Trophoblast cell (in vitro differentiated cells and primary cell): ENCODE results near the gene ZNF860.
"Not testable (repeated sequence)": the region's sequence is repeated elsewhere in the genome, so short reads cannot be mapped to it uniquely, and the experiment has no call there.

ENCODE experiments used
- DNase-seq, 2 donors: peaks; one replicate each; pipeline ENCODE4 v3.0.0-alpha.2; 2016
- H2AFZ ChIP-seq: 2 replicates; pipeline ENCODE4 v1.6.1; 2013; ENCODE audit warnings: low read length, moderate library complexity, mild to moderate bottlenecking; ENCODE audit not compliant: insufficient read depth, poor library complexity
- H2AK5ac ChIP-seq: 2 replicates; pipeline ENCODE4 v1.6.1; 2013; ENCODE audit warnings: mild to moderate bottlenecking, low read length
- H2BK120ac ChIP-seq: 2 replicates; pipeline ENCODE4 v1.6.1; 2013; ENCODE audit warnings: low read length, mild to moderate bottlenecking, moderate library complexity; ENCODE audit not compliant: insufficient read depth, poor library complexity
- H2BK12ac ChIP-seq: 2 replicates; pipeline ENCODE4 v1.6.1; 2013; ENCODE audit warnings: mild to moderate bottlenecking, low read length, moderate library complexity
- H2BK5ac ChIP-seq: 2 replicates; pipeline ENCODE4 v1.6.1; 2013; ENCODE audit warnings: low read length, low read depth, moderate library complexity, mild to moderate bottlenecking; ENCODE audit not compliant: poor library complexity
- H3K14ac ChIP-seq: 2 replicates; pipeline ENCODE4 v1.6.1; 2013; ENCODE audit warnings: mild to moderate bottlenecking, low read length
- H3K18ac ChIP-seq: 2 replicates; pipeline ENCODE4 v1.6.1; 2013; ENCODE audit warnings: mild to moderate bottlenecking, low read length
- H3K23ac ChIP-seq: 2 replicates; pipeline ENCODE4 v1.6.1; 2013; ENCODE audit warnings: low read length
- H3K27ac ChIP-seq: 2 replicates; pipeline ENCODE4 v1.5.1; 2013; ENCODE audit warnings: low read depth, mild to moderate bottlenecking, inconsistent platforms, low read length, moderate library complexity
- H3K27me3 ChIP-seq: 2 replicates; pipeline ENCODE4 v1.6.1; 2013; ENCODE audit warnings: inconsistent platforms, mild to moderate bottlenecking, low read length, moderate library complexity; ENCODE audit not compliant: insufficient read depth
- H3K36me3 ChIP-seq, 2 experiments: 1 replicate in 1 of 2; 2 replicates in 1 of 2; pipeline ENCODE4 v1.6.1; 2013; ENCODE audit warnings: low read length in 2 of 2, mild to moderate bottlenecking in 2 of 2, moderate library complexity in 1 of 2; ENCODE audit not compliant: insufficient read depth in 2 of 2, control insufficient read depth in 1 of 2
- H3K4ac ChIP-seq: 2 replicates; pipeline ENCODE4 v1.6.1; 2013; ENCODE audit warnings: low read depth, mild to moderate bottlenecking, low read length, moderate library complexity
- H3K4me1 ChIP-seq, 2 experiments: 1 replicate in 1 of 2; 2 replicates in 1 of 2; pipeline ENCODE4 v1.6.1; 2013; ENCODE audit warnings: low read length in 2 of 2, mild to moderate bottlenecking in 2 of 2, moderate library complexity in 1 of 2; ENCODE audit not compliant: insufficient read depth in 2 of 2, control insufficient read depth in 1 of 2
- H3K4me2 ChIP-seq: 2 replicates; pipeline ENCODE4 v1.6.1; 2013; ENCODE audit warnings: inconsistent platforms, mild to moderate bottlenecking, low read length, moderate library complexity
- H3K4me3 ChIP-seq: 2 replicates; pipeline ENCODE4 v1.5.1; 2013; ENCODE audit warnings: mild to moderate bottlenecking, low read depth, low read length, inconsistent platforms
- H3K79me1 ChIP-seq: one replicate; pipeline ENCODE4 v1.6.1; 2013; ENCODE audit warnings: low read length
- H3K79me2 ChIP-seq: 2 replicates; pipeline ENCODE4 v1.6.1; 2013; ENCODE audit warnings: low read length, mild to moderate bottlenecking; ENCODE audit not compliant: control insufficient read depth, insufficient read depth, poor library complexity
- H3K9ac ChIP-seq: 2 replicates; pipeline ENCODE4 v1.6.1; 2013; ENCODE audit warnings: mild to moderate bottlenecking, low read length
- H3K9me3 ChIP-seq: 2 replicates; pipeline ENCODE4 v1.6.1; 2013; ENCODE audit warnings: low read depth, mild to moderate bottlenecking, control low read depth, inconsistent platforms, low read length; ENCODE audit not compliant: insufficient read depth
- H4K12ac ChIP-seq: 2 replicates; pipeline ENCODE4 v1.6.1; 2013; ENCODE audit warnings: low read depth, mild to moderate bottlenecking, low read length, moderate library complexity
- H4K8ac ChIP-seq: 2 replicates; pipeline ENCODE4 v1.6.1; 2013; ENCODE audit warnings: low read depth, mild to moderate bottlenecking, low read length, moderate library complexity
- H4K91ac ChIP-seq: one replicate; pipeline ENCODE4 v1.6.1; 2013; ENCODE audit warnings: low read depth, mild to moderate bottlenecking, low read length, moderate library complexity
- WGBS: extraction: QIAGEN DNeasy Blood & Tissue Kit; methylation state at CpG from one replicate; pipeline ENCODE4 v1.1.7; 2013; ENCODE audit warnings: missing lambda C conversion rate; ENCODE audit not compliant: insufficient read length, insufficient coverage; ENCODE audit errors: extremely low coverage; 5-methylcytosine and 5-hydroxymethylcytosine counted together

The ZNF860 gene

DNA sequence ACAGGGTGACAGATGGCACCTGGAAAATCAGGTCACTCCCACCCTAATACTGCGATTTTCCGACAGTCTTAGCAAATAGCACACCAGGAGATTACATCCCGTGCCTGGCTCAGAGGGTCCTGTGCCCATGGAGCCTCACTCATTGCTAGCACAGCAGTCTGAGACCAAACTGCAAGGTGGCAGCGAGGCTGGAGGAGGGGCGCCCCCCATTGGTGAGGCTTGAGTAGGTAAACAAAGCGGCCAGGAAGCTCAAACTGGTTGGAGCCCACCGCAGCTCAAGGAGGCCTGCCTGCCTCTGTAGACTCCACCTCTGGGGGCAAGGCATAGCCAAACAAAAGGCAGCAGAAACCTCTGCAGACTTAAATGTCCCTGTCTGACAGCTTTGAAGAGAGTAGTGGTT lies 29.1 kb downstream of the ZNF860 start:
- H3K9me3 ChIP-seq, H3K18ac ChIP-seq, DNase-seq, H2AK5ac ChIP-seq, H3K4me3 ChIP-seq, H3K23ac ChIP-seq, H4K91ac ChIP-seq, H3K27ac ChIP-seq, H3K4me1 ChIP-seq, H3K27me3 ChIP-seq, H2BK120ac ChIP-seq, H3K14ac ChIP-seq, H4K12ac ChIP-seq, H3K9ac ChIP-seq, H3K79me2 ChIP-seq, H4K8ac ChIP-seq, H3K36me3 ChIP-seq, H2AFZ ChIP-seq, H3K79me1 ChIP-seq, H3K4ac ChIP-seq, H3K4me2 ChIP-seq, H2BK12ac ChIP-seq, H2BK5ac ChIP-seq: not testable (repeated sequence)
- WGBS = no CpG with 5 or more reads among the region's 7 CpGs

GRCh38 chr3:32015638-32016037 lies 34.1 kb downstream of the ZNF860 start:
- H2AFZ ChIP-seq, H2BK120ac ChIP-seq, H2BK5ac ChIP-seq, H3K4me2 ChIP-seq, H3K14ac ChIP-seq, H3K36me3 ChIP-seq, H2BK12ac ChIP-seq, H3K4ac ChIP-seq, H3K4me1 ChIP-seq, DNase-seq, H3K27ac ChIP-seq, H3K9ac ChIP-seq, H3K79me1 ChIP-seq, H4K91ac ChIP-seq, H4K8ac ChIP-seq, H3K79me2 ChIP-seq, H3K9me3 ChIP-seq, H3K4me3 ChIP-seq, H3K18ac ChIP-seq, H4K12ac ChIP-seq, H3K27me3 ChIP-seq, H3K23ac ChIP-seq, H2AK5ac ChIP-seq: not testable (repeated sequence)
- WGBS = no CpG with 5 or more reads among the region's 3 CpGs

DNA sequence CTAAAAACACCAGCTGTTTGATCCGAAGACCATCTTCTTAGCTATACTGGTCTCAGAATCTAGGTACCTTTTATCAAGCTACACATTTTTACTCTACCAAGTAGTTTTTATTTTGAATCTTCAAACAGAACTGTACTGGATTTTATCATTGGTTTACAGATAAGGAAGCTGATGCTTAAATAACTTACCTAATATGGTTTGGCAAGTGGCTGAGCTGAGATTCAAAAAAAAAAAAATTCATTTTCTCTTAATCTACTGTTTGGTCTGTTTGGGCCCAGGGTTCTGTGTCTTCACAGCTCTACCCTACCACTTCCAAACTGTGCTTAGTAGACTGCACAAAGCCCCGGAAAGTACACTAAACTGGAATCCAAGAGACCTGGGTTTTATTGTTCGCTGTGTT lies 35.7 kb downstream of the ZNF860 start:
- no peaks in the 10 kb centered on the region for H3K36me3 ChIP-seq
- no peak for DNase-seq
- no peak overlapping the region for H2AFZ ChIP-seq
- no CpG with 5 or more reads among the region's 3 CpGs for WGBS
- no peaks in the 10 kb centered on the region for H3K9me3 ChIP-seq
- H3K18ac ChIP-seq = no peak overlapping the region
- no peak overlapping the region for H3K4me2 ChIP-seq
- H3K4me3 ChIP-seq = no peak overlapping the region
- H3K27ac ChIP-seq = no peak overlapping the region
- no peaks in the 10 kb centered on the region for H3K79me1 ChIP-seq
- no peak overlapping the region for H3K14ac ChIP-seq
- no peak overlapping the region for H4K8ac ChIP-seq
- H4K91ac ChIP-seq = no peak overlapping the region
- H4K12ac ChIP-seq = no peak overlapping the region
- no peak overlapping the region for H3K9ac ChIP-seq
- H3K4ac ChIP-seq = no peak overlapping the region
- H2BK120ac ChIP-seq = no peak overlapping the region
- H2BK12ac ChIP-seq = no peak overlapping the region
- H2BK5ac ChIP-seq = no peak overlapping the region
- no peak overlapping the region for H2AK5ac ChIP-seq
- H3K79me2 ChIP-seq = no peaks in the 10 kb centered on the region
- H3K23ac ChIP-seq = no peak overlapping the region
- H3K27me3 ChIP-seq = no peaks in the 10 kb centered on the region
- H3K4me1 ChIP-seq = no peaks in the 10 kb centered on the region

DNA sequence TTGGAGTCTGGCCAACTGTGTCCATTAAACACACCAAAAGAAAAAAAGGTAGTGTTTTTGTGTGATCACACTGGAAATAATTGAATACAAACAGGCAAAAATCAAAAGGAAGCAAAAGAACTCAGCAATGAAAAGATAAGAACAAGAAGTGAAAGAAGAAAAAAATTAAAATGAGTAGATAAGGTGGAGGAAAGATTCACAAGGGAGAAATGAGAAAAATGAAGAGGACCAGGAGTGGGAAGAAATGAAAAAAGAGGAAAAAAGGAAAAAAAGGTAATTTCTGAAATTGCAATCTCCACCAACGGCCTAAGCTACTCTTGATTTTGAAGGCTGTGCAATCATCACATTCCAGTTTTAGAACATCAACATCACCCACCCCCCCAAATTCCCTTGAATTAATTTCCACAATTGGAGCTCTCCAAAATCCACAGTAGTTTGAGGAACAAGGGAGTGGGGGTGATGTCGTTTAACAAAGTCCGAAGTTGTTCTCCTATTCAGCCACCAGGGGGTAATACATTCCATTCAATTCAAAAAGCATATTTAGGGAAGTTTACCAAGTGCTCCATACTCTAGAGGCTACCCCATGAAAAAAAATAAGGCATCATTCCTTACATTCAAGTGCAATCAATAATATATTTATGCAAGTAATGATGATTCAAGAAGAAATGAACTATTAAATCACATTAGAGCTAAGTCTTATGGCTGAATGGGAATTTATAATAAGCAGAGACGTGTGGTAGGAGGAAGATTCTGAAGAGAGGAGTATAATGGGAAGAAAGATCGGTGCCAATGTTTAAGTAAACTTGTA lies 37.4 kb downstream of the ZNF860 start:
- no peak overlapping the region for H2AK5ac ChIP-seq
- H3K36me3 ChIP-seq = no peaks in the 10 kb centered on the region
- no peak overlapping the region for H3K4me3 ChIP-seq
- no peak overlapping the region for H3K4ac ChIP-seq
- no peak overlapping the region for H2AFZ ChIP-seq
- H3K9me3 ChIP-seq = no peaks in the 10 kb centered on the region
- no peaks in the 10 kb centered on the region for H3K27me3 ChIP-seq
- H4K8ac ChIP-seq = no peak overlapping the region
- no peak overlapping the region for H3K9ac ChIP-seq
- H3K4me2 ChIP-seq = no peak overlapping the region
- no peak overlapping the region for H3K27ac ChIP-seq
- H3K18ac ChIP-seq = no peak overlapping the region
- no peak overlapping the region for H2BK12ac ChIP-seq
- peak in 1 of 2 donors; percentile 63 for DNase-seq
- no peak overlapping the region for H3K23ac ChIP-seq
- no peak overlapping the region for H4K91ac ChIP-seq
- H3K14ac ChIP-seq = no peak overlapping the region
- no peak overlapping the region for H4K12ac ChIP-seq
- WGBS = no CpG with 5 or more reads among the region's 5 CpGs
- no peaks in the 10 kb centered on the region for H3K79me1 ChIP-seq
- H2BK120ac ChIP-seq = no peak overlapping the region
- no peaks in the 10 kb centered on the region for H3K79me2 ChIP-seq
- H3K4me1 ChIP-seq = no peaks in the 10 kb centered on the region
- no peak overlapping the region for H2BK5ac ChIP-seq
